Measurements from ENCODE around the gene TRPM3.

- no peak for TF ChIP-seq RAD21 (IDR thresholded peaks at IDR 0.05)
- TF ChIP-seq JUND (IDR thresholded peaks at IDR 0.05), result no peak
- TF ChIP-seq, protein P1, sequence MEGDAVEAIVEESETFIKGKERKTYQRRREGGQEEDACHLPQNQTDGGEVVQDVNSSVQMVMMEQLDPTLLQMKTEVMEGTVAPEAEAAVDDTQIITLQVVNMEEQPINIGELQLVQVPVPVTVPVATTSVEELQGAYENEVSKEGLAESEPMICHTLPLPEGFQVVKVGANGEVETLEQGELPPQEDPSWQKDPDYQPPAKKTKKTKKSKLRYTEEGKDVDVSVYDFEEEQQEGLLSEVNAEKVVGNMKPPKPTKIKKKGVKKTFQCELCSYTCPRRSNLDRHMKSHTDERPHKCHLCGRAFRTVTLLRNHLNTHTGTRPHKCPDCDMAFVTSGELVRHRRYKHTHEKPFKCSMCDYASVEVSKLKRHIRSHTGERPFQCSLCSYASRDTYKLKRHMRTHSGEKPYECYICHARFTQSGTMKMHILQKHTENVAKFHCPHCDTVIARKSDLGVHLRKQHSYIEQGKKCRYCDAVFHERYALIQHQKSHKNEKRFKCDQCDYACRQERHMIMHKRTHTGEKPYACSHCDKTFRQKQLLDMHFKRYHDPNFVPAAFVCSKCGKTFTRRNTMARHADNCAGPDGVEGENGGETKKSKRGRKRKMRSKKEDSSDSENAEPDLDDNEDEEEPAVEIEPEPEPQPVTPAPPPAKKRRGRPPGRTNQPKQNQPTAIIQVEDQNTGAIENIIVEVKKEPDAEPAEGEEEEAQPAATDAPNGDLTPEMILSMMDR (IDR thresholded peaks at IDR 0.05; ENCODE audit: low read depth, low read length, missing input control), result no peak
- TF ChIP-seq ZBTB33 (IDR thresholded peaks at IDR 0.05), result no peak
- TF ChIP-seq YY1 (IDR thresholded peaks at IDR 0.05), result no peak
- TF ChIP-seq, protein P2, sequence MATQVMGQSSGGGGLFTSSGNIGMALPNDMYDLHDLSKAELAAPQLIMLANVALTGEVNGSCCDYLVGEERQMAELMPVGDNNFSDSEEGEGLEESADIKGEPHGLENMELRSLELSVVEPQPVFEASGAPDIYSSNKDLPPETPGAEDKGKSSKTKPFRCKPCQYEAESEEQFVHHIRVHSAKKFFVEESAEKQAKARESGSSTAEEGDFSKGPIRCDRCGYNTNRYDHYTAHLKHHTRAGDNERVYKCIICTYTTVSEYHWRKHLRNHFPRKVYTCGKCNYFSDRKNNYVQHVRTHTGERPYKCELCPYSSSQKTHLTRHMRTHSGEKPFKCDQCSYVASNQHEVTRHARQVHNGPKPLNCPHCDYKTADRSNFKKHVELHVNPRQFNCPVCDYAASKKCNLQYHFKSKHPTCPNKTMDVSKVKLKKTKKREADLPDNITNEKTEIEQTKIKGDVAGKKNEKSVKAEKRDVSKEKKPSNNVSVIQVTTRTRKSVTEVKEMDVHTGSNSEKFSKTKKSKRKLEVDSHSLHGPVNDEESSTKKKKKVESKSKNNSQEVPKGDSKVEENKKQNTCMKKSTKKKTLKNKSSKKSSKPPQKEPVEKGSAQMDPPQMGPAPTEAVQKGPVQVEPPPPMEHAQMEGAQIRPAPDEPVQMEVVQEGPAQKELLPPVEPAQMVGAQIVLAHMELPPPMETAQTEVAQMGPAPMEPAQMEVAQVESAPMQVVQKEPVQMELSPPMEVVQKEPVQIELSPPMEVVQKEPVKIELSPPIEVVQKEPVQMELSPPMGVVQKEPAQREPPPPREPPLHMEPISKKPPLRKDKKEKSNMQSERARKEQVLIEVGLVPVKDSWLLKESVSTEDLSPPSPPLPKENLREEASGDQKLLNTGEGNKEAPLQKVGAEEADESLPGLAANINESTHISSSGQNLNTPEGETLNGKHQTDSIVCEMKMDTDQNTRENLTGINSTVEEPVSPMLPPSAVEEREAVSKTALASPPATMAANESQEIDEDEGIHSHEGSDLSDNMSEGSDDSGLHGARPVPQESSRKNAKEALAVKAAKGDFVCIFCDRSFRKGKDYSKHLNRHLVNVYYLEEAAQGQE (IDR thresholded peaks at IDR 0.05), result no peak
- no peak for TF ChIP-seq MAX (IDR thresholded peaks at IDR 0.05)
- TF ChIP-seq SP1 (IDR thresholded peaks at IDR 0.05), result no peak
- TF ChIP-seq, protein P3, sequence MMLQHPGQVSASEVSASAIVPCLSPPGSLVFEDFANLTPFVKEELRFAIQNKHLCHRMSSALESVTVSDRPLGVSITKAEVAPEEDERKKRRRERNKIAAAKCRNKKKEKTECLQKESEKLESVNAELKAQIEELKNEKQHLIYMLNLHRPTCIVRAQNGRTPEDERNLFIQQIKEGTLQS (IDR thresholded peaks at IDR 0.05), result no peak
- no peak for TF ChIP-seq FOXA1 (IDR thresholded peaks at IDR 0.05)
- TF ChIP-seq GABPA (IDR thresholded peaks at IDR 0.05 in 1 of 2, conservative IDR thresholded peaks at IDR 0.05 in 1 of 2), result no peak
Measured at GRCh38 chr9:70753311-70753710, 368.1 kb downstream of the TRPM3 start.

Measured in liver (tissue), 3 donors.